ENCODE measurements around the gene SLC39A7.
A peak's percentile ranks its signal among the peaks of the same experiment; 100 is the strongest.

GRCh38 chr6:33247977-33248642 lies 47.4 kb downstream of the SLC39A7 start:
- TF ChIP-seq IRF1 (CRISPR knock-in tag; IDR thresholded peaks at IDR 0.05; ENCODE audit: low read depth) (no peak), MTA1 (CRISPR knock-in tag; IDR thresholded peaks at IDR 0.05; ENCODE audit: borderline replicate concordance) (no peak), ZNF646 (CRISPR knock-in tag; IDR thresholded peaks at IDR 0.05) (no peak), CTCF (CRISPR knock-in tag; IDR thresholded peaks at IDR 0.05) (peak; percentile 97), MLX (CRISPR knock-in tag; IDR thresholded peaks at IDR 0.05) (peak; percentile 35; the same call in 1 of the 2 replicates), ARID2 (CRISPR knock-in tag; IDR thresholded peaks at IDR 0.05; ENCODE audit: borderline replicate concordance) (no peak), ZBTB10 (CRISPR knock-in tag; IDR thresholded peaks at IDR 0.05; ENCODE audit: borderline replicate concordance) (no peak), ZNF280D (CRISPR knock-in tag; IDR thresholded peaks at IDR 0.05) (no peak), RBFOX2 (IDR thresholded peaks at IDR 0.05; ENCODE audit: low read depth, low read length) (no peak), TP53 (CRISPR knock-in tag; conservative IDR thresholded peaks at IDR 0.05) (no peak)
